GM21576 (cell line): ENCODE results near the gene PANX3.

Experiments used
- ATAC-seq: cut with Tn5 transposase; IDR thresholded peaks from one replicate; pipeline ENCODE4 v1.9.1; 2021; ENCODE audit warnings: mild to moderate bottlenecking, moderate library complexity; ENCODE audit not compliant: unreplicated experiment

Gene PANX3

DNA sequence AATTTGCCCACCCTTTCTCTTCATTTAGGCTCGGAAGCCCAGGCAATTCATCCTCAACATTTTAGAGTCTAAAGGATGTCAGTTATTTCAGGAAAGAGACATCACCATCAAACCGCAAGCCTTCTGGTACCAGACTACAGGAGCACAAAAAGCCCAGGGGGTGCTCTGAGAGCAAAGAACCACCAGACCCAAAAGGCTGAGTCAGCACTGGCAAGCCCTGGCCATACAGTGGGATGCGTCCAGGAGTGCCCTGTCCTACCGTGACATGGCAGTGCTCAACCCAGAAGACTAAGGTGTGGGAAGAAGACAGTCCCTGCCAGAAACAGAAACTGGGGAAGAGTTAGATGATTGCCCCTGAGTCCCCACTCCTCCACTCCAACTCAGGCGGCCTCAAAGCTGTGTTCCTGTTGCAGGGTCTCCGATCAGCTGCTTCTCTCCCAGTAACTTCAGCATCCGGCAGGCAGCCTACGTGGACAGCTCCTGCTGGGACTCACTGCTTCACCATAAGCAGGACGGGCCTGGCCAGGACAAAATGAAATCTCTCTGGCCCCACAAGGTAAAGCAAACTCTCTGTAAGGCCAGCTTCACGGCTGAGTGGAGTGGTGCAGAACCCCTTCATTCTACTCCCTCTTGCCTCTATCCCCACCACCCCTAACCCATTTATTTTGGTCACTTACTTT lies 1.5 kb downstream of the PANX3 start:
- ATAC-seq = no peak

DNA sequence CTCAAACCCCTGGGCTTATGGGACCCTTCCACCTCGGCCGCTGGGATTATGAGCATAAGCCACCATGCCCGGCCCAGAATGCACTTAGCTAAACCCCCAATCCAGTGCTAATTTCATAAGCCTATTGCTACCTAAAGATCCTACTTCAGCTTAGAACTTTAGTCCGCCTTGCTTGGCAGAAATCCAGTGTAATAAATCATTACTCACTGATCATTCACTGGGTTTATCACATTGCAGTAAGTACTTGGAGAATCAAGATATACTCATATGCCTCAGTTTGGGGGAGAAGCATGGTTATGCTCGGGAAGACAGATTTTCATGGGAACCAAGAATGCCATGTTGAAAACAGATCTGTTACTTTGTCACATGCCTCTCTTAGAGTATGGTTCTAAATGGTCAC lies 7.6 kb downstream of the PANX3 start:
- ATAC-seq = no peak

GRCh38 chr11:124622531-124623451 lies 11.6 kb downstream of the PANX3 start, which contains the start of gene TBRG1:
TSS of gene TBRG1 (plus strand) at chr11:124622864. CDS start at chr11:124623084, 220 bp downstream.
- ATAC-seq = peak; percentile 100

GRCh38 chr11:124623861-124624525 lies 12.8 kb downstream of the PANX3 start:
- no peak for ATAC-seq

GRCh38 chr11:124625504-124626168 lies 14.4 kb downstream of the PANX3 start:
- no peak for ATAC-seq

DNA sequence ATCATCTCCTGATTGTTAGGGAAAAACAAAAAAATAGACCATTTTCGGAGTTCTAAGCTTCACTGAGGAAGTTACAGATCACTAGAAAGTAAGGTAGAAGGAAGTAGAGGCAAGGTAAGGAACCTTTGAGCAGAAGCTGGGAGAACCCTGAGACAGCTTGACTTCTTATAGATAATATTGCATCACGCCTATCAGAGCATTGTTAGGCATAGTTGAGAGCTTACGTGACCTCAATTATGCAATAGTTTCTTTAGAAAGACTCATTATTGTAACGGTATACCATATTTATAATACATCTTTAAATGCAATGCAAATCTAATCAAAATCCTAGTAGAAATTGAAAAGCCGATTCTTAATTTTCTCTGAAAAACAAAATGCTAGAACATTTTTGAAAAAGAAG lies 16.3 kb downstream of the PANX3 start:
- ATAC-seq = no peak

GRCh38 chr11:124629961-124630360 lies 18.7 kb downstream of the PANX3 start:
- no peak for ATAC-seq

DNA sequence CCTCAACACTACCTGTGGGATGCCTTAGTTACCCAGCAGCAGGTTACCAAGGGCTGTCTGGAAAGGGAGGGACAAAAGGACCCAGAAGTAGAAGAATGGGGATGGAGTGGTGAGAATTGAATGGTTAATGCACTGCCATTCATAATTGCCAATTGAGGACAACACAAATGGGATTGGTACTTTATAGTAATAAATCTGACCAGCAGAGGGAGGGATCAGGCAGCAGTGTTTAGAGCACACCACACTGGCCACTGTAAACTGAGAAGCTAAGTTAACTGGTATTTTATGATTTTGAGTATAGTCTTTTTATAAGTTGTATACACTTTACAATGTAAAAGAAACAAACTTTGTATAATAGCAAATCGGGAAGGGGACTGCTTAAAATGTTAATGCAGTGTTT lies 22.1 kb downstream of the PANX3 start:
- ATAC-seq = no peak

- no peak for ATAC-seq
These were observed 24.7 kb downstream of the PANX3 start for GRCh38 chr11:124635932-124636331.

- ATAC-seq = no peak
These were observed 27.3 kb downstream of the PANX3 start for GRCh38 chr11:124638500-124638899.

DNA sequence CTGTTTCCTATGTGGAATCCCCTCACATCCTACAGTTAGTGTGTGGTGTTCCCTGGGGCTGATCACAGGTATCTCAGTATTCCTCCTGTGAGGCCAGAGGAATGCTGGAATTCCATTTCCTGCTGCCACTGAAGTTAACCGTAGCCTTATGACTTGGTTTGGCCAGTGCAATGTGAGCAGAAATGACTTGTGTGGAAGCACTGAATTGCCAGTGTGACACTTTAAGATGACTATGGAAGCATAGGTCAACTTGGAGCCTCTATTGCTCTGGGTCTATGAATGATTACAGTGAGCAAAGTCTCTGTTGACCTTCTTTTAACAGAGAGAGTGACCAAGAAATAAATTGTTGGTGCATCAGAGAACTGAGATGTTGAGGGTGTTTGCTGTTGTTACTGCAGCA lies 28.0 kb downstream of the PANX3 start:
- ATAC-seq = no peak

DNA sequence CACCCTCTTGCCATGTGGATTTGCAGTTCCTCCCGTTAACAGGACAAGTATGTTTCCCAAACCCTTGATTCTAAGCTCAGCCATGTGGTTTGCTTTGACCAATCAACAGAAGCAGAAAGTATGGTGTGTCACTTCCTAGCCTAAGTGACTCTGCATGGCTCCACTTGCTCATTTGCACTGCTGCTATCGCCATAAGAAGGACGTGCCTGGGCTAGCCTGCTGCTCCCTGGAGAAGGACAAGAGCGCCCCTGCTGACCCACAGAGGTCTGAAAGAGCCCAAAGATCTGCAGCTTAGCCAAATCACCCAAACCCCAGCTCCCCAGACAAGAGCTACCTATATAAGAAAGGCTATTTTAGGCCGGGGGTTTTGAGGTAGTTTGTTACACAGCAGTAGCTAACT lies 29.4 kb downstream of the PANX3 start:
- no peak for ATAC-seq

GRCh38 chr11:124642628-124643027 lies 31.4 kb downstream of the PANX3 start:
- no peak for ATAC-seq

DNA sequence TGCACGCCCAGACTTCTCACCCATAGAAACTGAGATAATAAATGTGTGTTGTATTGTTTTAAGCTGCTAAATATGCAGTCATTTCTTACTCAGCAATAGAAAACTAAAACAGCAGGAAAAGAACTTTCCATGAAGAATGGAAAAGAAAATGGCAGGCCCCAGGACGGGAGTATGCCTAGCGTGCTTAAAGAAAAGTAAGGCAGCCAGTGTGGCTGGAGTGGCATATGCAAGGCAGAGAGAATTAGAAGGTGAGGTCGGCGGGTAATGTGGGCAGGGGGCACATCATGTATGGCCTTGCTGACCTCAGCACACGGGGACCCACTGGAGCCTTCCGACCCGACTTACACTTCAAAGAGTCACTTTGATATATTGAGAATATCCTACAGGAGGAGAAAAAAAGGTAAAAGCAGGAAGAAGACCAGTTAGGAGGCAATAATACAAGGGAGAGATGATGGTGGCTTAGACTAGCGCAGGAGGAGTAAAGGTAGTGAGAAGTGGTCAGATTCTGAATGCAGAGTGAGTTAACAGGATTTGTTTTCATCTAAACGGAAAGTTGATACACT lies 31.9 kb downstream of the PANX3 start:
- no peak for ATAC-seq

DNA sequence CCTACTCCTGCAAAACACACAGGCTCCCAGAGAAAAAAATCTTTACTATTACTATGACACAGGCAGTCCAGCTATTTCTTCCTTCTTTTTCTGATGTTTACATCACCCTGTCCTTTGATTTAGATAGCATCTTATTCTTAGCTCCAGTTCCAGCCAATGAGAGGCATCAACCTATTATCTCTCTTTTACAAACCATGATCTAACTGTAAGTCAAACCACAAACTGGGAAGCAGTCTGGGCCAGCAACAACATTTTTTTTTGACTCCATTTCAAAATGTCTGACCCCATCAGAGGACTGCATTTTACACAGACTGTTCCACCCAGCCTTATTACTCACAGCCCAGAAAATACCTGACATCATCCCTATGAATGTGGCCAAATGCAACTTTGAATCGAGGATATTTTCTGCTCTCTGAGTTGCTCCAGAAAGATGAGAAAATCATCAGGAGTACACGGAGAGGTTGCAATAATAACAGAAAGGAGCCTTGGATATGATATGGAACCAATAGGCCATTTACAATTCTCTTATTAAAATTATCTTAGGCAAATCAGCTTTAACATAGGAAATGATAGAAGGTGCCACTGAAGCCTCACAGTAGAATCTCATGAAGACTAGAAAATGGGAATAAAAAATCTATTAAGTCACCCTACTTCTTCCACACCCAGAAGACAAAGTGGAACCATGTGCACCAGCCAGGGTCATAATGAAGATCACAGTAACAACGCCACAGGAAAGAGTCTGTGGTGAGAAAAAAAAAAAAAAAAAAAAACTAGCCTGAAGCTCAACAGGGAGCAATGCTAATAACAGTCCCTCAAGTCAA lies 32.6 kb downstream of the PANX3 start:
- ATAC-seq = no peak

DNA sequence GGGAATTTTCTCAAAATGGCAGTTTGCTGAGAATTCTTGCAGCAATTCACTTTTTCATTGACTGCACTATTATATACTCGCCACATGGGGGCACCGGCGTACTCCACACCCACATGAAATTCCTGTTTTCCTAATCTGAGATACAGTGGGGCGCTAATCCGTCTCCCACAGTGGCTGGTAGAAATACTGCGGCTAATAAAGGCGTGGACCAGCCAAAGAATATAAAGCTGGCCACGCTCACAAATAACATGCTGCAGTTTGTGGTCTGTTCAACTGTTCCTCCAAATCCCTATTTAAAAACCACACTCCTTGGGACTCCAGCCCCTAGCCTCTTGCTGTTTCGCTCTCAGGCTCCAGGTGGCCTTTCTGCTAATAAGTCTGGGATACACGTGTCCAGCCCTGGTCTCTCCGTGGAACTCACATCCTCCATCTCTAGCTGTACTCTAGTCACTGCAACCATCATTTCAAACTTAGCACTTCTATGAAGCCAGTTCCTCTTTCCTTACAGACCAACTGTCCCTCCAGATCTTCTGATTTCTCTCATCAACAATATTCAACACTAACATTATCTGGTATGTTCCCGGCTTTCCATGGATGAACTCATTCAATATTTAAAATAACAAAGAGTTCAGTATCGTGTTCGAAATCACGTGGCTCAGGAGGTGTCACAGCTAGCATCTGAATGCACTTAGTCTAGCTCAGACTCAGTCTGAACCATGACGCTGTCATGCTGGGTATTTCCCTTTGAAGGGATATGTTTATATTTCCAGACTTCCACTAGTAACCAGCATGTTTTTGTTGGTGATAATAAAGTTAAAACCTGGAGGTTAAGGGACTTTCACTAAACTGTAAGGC lies 33.4 kb downstream of the PANX3 start:
- peak; percentile 68 for ATAC-seq

GRCh38 chr11:124646148-124646547 lies 34.9 kb downstream of the PANX3 start:
- ATAC-seq = peak; percentile 44

GRCh38 chr11:124648610-124649009 lies 37.4 kb downstream of the PANX3 start:
- ATAC-seq = no peak
